ES-I3 (cell line): ENCODE measurements around the gene SSR1.

Source experiments
- H3K36me3 ChIP-seq: 2 replicates; pipeline ENCODE4 v1.6.1; 2013; ENCODE audit warnings: mild to moderate bottlenecking, low read length, control low read depth, moderate library complexity; ENCODE audit not compliant: insufficient read depth
- H3K4me1 ChIP-seq: 2 replicates; pipeline ENCODE4 v1.6.1; 2013; ENCODE audit warnings: mild to moderate bottlenecking, control low read depth, low read length; ENCODE audit not compliant: insufficient read depth
- H3K9ac ChIP-seq: 2 replicates; pipeline ENCODE4 v1.6.1; 2013; ENCODE audit warnings: low read depth, mild to moderate bottlenecking, low read length, moderate library complexity
- H3K9me3 ChIP-seq: 2 replicates; pipeline ENCODE4 v1.6.1; 2013; ENCODE audit warnings: mild to moderate bottlenecking, low read length, moderate library complexity; ENCODE audit not compliant: control insufficient read depth, insufficient read depth

SSR1 gene

GRCh38 chr6:7261852-7262461, 51.0 kb downstream of the SSR1 start:
- no peaks in the 10 kb centered on the region for H3K36me3 ChIP-seq
- H3K9ac ChIP-seq = peak overlapping the region; percentile 54; the same call in 1 of the 2 replicates
- H3K4me1 ChIP-seq = peaks cover 4% of the 10 kb centered on the region
- no peaks in the 10 kb centered on the region for H3K9me3 ChIP-seq

DNA sequence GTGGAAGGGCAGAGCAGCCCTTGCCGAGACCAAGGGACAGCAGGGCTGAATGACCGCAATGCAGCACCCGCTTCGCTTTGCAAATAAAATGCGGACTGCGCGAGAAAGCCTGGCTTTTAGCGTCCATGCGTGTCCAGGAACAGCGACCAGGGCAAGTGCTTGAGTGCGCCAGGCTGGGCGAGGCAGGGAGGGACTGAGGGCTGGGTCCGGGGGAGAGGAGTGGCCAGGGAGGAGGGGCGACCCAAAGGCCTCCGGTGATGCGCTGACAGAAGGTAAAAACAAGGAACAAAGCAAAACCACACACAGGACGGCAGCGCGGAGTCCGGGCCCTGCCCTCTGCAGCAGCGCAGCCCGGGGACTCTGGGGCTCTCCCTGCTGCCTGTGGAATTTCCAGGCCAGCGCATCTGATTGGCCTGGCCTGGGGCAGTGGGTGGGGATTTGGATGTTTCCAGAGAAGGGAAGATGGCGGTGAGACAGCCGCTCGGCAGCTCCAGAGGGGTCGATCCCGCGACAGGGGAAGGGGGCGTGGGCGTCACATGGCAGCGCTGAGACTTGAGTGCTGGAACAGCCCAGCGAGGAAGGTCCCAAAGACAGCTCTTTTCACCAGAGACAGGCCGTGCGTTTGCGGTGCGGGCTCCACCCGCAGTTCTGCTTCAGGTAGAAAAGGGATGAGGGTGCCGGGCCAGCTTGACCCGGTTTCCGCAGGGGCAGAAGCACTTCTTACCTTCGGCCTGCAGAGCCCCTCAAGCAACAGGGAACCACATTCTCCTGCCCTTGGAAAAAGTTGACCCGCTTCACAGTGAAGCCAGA, 51.8 kb downstream of the SSR1 start:
- peaks cover 4% of the 10 kb centered on the region for H3K4me1 ChIP-seq
- peak overlapping the region; percentile 54 for H3K9ac ChIP-seq
- no peaks in the 10 kb centered on the region for H3K9me3 ChIP-seq
- H3K36me3 ChIP-seq = no peaks in the 10 kb centered on the region

DNA sequence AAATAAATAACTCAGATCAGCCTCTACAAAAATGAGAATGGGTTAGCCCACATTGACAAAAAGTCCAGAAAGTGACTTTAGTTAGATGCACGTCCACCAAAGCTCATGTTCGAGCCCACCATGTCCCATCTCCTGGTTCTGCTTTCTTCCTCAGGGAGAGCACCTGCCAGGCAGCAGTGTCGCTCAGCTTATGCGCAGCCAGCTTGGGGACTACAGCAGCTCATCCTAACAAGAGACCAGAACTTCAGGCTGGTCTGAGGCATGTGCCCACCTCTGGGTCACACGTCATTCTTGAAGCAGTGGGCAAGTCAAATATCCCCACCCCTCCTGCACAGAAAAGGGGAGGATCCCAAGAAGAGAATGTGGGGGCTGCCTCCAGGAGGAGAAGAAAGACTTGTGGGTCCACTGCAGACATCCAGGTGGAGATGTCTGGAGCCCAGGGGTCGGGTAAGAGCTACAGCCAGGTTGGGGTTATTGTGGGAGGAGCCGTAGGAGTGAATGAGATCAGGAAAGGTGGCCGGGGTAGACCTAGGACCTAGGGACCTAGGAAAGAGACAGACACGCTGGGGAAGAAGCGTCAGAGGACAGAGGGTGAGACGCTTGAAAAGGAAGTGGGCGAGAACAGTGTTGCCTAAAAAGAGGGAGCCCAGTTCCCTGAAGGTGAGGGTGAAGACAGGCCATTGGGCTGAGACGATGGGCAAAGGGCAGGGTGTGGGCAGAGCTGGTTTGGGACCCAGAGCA, 52.5 kb downstream of the SSR1 start:
- Histone ChIP-seq H3K9ac (peak overlapping the region; percentile 54), H3K4me1 (peaks cover 4% of the 10 kb centered on the region), H3K36me3 (no peaks in the 10 kb centered on the region), H3K9me3 (no peaks in the 10 kb centered on the region)

DNA sequence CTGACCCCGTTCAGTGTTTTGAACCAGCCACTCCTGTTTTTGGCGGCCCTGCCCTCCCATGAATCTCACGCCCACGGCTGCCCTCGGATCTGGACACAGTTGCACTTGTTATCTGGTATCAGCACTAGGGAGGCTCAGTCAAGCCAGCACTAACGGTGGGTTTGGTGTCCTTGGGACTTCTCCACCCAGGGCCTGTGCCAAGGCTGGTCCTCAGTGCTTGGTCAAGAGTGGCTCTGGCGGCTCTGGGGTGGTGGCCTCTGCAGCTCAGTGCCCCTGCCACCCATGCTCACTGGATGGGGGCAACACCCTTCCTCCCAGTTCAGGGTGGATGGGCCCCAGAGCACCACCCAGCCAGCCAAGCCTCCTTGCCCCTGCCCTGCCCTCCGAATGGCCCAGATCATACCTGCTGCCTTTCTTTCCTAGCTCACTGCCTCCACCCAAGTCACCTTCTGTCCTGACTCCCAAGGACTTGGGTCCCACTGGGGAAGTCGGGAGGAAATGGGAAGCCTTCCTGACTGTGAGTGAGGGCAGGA, 54.7 kb downstream of the SSR1 start:
- H3K9me3 ChIP-seq = no peaks in the 10 kb centered on the region
- peaks cover 4% of the 10 kb centered on the region for H3K4me1 ChIP-seq
- no peaks in the 10 kb centered on the region for H3K36me3 ChIP-seq
- no peak overlapping the region for H3K9ac ChIP-seq

GRCh38 chr6:7257521-7258230, 55.3 kb downstream of the SSR1 start:
- H3K36me3 ChIP-seq = no peaks in the 10 kb centered on the region
- H3K4me1 ChIP-seq = peaks cover 4% of the 10 kb centered on the region
- no peaks in the 10 kb centered on the region for H3K9me3 ChIP-seq
- no peak overlapping the region for H3K9ac ChIP-seq

DNA sequence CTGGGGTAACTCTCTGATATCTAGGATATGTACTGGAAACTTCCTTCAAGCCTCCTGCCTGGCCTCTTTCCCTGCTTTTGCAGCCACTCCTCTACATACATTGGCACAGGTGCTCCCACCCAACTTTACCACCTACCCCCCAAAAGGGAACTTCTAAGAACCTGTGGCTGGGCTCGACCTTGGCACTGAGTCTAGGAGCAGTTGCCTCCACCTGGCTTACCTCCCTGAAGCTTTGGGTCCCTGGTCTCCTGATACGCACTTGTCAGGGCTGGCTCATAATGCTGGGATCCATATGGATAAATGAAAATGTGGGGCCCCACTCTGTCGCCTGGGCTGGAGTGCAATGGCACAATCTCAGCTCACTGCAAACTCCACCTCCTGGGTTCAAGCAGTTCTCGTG, 56.2 kb downstream of the SSR1 start:
- Histone ChIP-seq H3K4me1 (peaks cover 4% of the 10 kb centered on the region; the same call in 1 of the 2 replicates), H3K9ac (no peak overlapping the region), H3K9me3 (no peaks in the 10 kb centered on the region), H3K36me3 (no peaks in the 10 kb centered on the region)

GRCh38 chr6:7255918-7256317, 57.1 kb downstream of the SSR1 start:
- Histone ChIP-seq H3K9ac (no peak overlapping the region), H3K9me3 (no peaks in the 10 kb centered on the region), H3K36me3 (no peaks in the 10 kb centered on the region), H3K4me1 (peaks cover 4% of the 10 kb centered on the region; the same call in 1 of the 2 replicates)

DNA sequence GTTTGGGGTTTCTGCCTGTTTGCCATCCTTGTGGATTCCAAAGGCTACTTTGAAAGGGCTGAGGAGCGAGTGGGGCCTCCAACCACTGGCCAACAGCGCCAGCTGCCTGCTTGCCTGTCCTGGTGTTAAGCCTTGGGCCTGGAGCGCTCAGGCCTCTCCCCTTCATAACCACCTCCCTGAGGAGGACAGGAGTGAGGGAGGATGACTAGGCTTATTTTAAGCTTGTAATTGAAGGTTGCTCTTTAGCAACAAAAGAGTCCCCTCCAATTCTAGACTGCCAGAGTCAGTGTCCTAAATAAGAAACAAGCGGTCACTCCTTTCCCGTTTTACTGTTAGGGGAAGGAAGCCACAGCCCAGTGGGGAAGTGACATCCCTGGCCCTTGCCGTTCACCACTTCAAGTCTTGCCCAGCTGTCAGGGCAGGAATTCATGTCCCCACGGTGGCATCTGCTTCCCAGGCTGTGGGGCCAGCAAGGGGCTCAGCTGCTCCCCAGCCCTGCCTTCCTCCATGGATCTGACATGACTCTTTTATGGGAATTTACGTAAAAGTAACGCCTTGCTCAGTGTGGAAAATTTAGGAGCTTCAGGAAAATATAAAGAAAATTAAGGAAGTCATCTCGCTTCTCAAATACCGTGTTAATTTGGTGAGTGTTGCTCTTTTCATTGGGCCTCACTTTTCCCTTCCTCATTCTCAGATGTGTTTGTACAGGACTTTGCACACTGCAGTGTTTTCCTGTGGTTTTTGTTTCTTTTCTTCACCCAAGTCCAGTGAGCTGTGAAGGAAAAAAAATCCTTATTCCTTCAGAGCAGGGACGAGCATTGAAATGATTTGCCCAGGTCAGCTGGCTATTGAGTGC, 57.8 kb downstream of the SSR1 start:
- H3K4me1 ChIP-seq = peaks cover 2% of the 10 kb centered on the region; the same call in 1 of the 2 replicates
- H3K9me3 ChIP-seq = no peaks in the 10 kb centered on the region
- H3K9ac ChIP-seq = no peak overlapping the region
- no peaks in the 10 kb centered on the region for H3K36me3 ChIP-seq

DNA sequence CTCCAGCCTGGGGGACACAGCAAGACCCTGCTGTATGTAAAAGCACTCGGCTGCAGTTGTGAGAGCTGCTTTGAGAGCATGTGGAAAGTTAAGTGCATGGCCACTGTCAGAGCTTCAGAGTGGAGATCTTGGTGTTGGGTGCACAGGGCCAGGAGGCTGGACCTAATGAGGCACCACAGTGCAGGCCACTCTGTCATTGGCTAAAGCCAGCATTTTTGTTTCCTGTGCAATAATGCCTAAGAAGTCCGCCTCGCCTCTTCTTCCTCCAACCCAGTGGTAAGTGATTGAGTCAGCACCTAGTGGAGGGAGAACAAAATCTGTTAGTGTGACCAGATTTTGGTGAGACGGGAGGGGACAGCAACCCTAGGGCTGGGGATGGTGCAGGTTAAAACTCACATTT, 60.6 kb downstream of the SSR1 start:
- Histone ChIP-seq H3K9me3 (no peaks in the 10 kb centered on the region), H3K9ac (no peak overlapping the region), H3K4me1 (no peaks in the 10 kb centered on the region), H3K36me3 (no peaks in the 10 kb centered on the region)

- Histone ChIP-seq H3K9me3 (no peaks in the 10 kb centered on the region), H3K9ac (no peak overlapping the region), H3K4me1 (no peaks in the 10 kb centered on the region), H3K36me3 (no peaks in the 10 kb centered on the region; the same call in 1 of the 2 replicates)
Observed at GRCh38 chr6:7251646-7252260, 61.2 kb downstream of the SSR1 start.

DNA sequence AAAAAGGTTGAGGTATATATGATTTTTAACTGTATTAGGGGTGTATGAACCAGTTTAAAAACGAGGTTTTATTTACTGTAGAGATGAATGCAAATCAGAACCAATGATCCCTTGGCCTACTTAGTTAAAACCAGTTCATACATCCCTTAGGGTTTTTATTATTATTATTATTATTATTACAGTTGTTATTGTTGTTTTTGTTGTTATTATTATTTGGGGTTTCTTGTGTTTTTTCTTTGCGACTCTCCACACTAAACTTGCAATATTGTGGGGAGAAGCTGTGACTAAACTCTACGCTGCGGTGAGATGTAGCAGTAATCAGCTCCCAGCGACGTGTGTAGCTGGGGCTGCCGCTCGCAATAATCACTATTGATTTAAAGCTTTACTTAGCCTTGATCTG, 62.2 kb downstream of the SSR1 start:
- H3K4me1 ChIP-seq = no peaks in the 10 kb centered on the region
- no peak overlapping the region for H3K9ac ChIP-seq
- no peaks in the 10 kb centered on the region for H3K9me3 ChIP-seq
- H3K36me3 ChIP-seq = no peaks in the 10 kb centered on the region; the same call in 1 of the 2 replicates

GRCh38 chr6:7249946-7250643, 62.9 kb downstream of the SSR1 start:
- no peak overlapping the region for H3K9ac ChIP-seq
- H3K4me1 ChIP-seq = no peaks in the 10 kb centered on the region
- H3K36me3 ChIP-seq = no peaks in the 10 kb centered on the region; the same call in 1 of the 2 replicates
- no peaks in the 10 kb centered on the region for H3K9me3 ChIP-seq
